GM18517 (cell line): ENCODE data around the gene FOLR2.

ENCODE experiments used
- ATAC-seq: cut with Tn5 transposase; IDR thresholded peaks from one replicate; pipeline ENCODE4 v1.9.1; 2021; ENCODE audit warnings: mild to moderate bottlenecking, moderate library complexity; ENCODE audit not compliant: unreplicated experiment

The FOLR2 gene

GRCh38 chr11:72239849-72240460, 23.4 kb downstream of the FOLR2 start:
- ATAC-seq, result no peak

- no peak for ATAC-seq
Observed at GRCh38 chr11:72240461-72241290, 24.1 kb downstream of the FOLR2 start.

GRCh38 chr11:72241291-72241781, 24.7 kb downstream of the FOLR2 start:
- no peak for ATAC-seq

- ATAC-seq, result no peak
Observed at GRCh38 chr11:72242141-72242540, 25.5 kb downstream of the FOLR2 start.

GRCh38 chr11:72243173-72244059, 26.8 kb downstream of the FOLR2 start:
- no peak for ATAC-seq

GRCh38 chr11:72244060-72244360, 27.4 kb downstream of the FOLR2 start, which contains the start of gene PHOX2A:
PHOX2A (minus strand) TSS chr11:72244176; CDS start chr11:72244004, 172 bp downstream.
- no peak for ATAC-seq

GRCh38 chr11:72244361-72245262, 28.0 kb downstream of the FOLR2 start:
- no peak for ATAC-seq

GRCh38 chr11:72245263-72245816, 28.7 kb downstream of the FOLR2 start:
- no peak for ATAC-seq

GRCh38 chr11:72247584-72247983, 31.0 kb downstream of the FOLR2 start:
- ATAC-seq, result no peak

- ATAC-seq, result no peak
Observed at GRCh38 chr11:72249961-72250360, 33.4 kb downstream of the FOLR2 start.

- ATAC-seq, result no peak
Observed at GRCh38 chr11:72250661-72251464, 34.3 kb downstream of the FOLR2 start.

- ATAC-seq, result no peak
Observed at GRCh38 chr11:72251614-72252013, 35.0 kb downstream of the FOLR2 start.

- ATAC-seq, result no peak
Observed at GRCh38 chr11:72253392-72253791, 36.8 kb downstream of the FOLR2 start.

- no peak for ATAC-seq
Observed at GRCh38 chr11:72254299-72254993, 37.9 kb downstream of the FOLR2 start.

- no peak for ATAC-seq
Observed at GRCh38 chr11:72257570-72257969, 41.0 kb downstream of the FOLR2 start.

GRCh38 chr11:72259490-72259889, 42.9 kb downstream of the FOLR2 start:
- no peak for ATAC-seq

- no peak for ATAC-seq
Observed at GRCh38 chr11:72260574-72260973, 44.0 kb downstream of the FOLR2 start.

GRCh38 chr11:72263361-72263760, 46.8 kb downstream of the FOLR2 start:
- ATAC-seq, result no peak

- no peak for ATAC-seq
Observed at GRCh38 chr11:72265951-72266350, 49.4 kb downstream of the FOLR2 start.
